HG03442 (cell line): ENCODE data around the gene MMP24.
"Not testable (repeated sequence)": the region's sequence is repeated elsewhere in the genome, so short reads cannot be mapped to it uniquely, and the experiment has no call there.

Experiments used
- ATAC-seq: cut with Tn5 transposase; IDR thresholded peaks from one replicate; pipeline ENCODE4 v1.9.1; 2021; ENCODE audit warnings: mild to moderate bottlenecking, moderate library complexity; ENCODE audit not compliant: unreplicated experiment

MMP24 gene

DNA sequence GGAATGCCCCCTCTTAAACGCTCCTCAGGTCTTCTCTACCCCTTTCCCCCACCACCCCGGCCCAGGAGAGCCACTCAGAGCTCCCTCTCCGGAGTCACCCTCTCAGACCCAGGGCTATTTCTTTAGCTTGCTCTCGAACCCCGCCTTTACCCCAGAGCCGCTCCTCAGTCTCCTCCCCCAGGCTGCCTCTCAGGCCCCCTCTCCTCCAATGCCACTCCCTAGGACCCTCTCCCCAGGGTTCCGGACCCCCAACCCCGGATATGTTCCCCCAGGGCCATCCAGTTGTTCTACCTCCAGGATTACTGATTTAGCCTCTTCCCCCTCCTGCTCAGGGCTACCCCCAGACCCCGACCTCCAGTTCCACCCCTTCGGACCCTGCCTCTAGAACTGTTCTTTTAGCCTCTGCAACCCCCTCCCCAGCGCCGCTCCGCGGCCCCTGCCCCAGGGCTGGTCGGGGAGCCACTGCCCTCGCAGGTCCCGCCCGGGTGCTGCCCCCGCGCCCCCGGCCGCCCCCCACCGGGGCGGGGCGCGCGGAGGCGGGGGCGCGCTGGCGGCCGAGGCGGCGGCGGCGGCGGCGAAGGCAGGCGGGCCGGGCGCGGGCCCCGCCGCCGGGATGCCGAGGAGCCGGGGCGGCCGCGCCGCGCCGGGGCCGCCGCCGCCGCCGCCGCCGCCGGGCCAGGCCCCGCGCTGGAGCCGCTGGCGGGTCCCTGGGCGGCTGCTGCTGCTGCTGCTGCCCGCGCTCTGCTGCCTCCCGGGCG lies at the start of gene MMP24:
MMP24 (plus strand) TSS at position 565 of the 758 bp plus-strand sequence; CDS start at position 614, 49 bp downstream.
- ATAC-seq, result no peak

- ATAC-seq, result no peak
These were observed 46.9 kb upstream of the MMP24 start for GRCh38 chr20:35179292-35180212.

- ATAC-seq, result no peak
These were observed 46.2 kb upstream of the MMP24 start for GRCh38 chr20:35180266-35180665.

DNA sequence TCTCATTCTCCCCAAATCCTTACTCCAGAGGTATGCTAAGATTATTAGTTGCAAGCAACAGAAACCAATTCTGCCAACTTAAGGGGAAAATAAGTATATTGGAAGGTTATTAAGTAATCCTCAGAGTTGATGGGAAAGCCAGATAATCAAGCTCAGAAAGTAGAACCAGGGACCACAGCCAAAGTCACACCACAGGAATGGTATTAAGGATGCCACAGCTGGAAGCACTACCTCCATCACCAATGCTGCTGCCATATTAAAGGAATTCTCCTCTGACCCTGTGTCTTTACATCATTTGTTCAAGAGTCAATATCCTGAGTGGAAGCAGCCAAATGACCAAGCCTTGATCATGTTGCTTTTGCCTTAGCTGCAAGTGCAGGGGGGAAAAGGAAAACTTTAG lies 44.8 kb upstream of the MMP24 start:
- no peak for ATAC-seq

DNA sequence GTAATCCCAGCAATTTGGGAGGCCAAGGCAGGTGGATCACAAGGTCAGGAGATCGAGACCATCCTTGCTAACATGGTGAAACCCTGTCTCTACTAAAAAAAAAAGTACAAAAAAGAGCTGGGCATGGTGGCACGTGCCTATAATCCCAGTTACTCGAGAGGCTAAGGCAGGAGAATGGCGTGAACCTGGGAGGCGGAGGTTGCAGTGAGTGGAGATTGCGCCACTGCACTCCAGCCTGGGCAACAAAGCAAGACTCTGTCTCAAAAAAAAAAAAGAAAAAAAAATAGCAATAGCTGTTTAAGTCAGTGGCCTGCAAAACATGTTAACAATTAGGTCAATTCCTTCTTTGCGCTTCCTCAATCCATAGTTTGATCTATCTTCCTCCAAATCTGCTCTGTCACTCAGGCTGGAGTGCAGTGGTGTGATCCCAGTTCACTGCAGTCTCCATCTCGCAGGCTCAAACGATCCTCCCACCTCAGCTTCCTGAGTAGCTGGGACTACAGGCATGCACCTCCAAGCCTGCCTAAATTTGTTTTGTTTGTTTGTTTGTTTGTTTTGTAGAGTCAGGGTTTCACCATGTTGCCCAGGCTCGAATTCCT lies 39.7 kb upstream of the MMP24 start:
- ATAC-seq, result not testable (repeated sequence)

GRCh38 chr20:35187584-35188190 lies 38.8 kb upstream of the MMP24 start:
- no peak for ATAC-seq

GRCh38 chr20:35189223-35189622 lies 37.3 kb upstream of the MMP24 start:
- not testable (repeated sequence) for ATAC-seq

DNA sequence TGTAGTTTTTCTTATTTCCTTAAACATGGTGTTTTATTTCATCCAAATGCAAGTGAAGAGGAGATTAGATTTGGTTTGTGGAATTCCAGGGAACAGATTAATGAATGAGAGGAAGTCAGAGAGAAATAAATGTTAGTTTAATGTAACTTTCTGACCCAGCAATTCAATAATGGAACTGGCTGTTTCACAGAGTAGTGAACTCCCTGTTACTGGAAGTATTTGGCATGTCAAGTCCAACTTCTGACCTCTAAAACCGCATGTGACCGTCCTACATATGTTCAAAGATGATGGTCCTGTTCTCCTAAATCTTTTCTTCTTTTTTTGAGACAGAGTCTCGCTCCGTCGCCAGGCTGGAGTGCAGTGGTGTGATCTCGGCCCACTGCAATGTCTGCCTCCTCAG lies 35.9 kb upstream of the MMP24 start:
- ATAC-seq, result no peak

GRCh38 chr20:35191419-35192117 lies 34.9 kb upstream of the MMP24 start:
- ATAC-seq, result no peak

GRCh38 chr20:35192118-35192872 lies 34.2 kb upstream of the MMP24 start:
- no peak for ATAC-seq

- ATAC-seq, result not testable (repeated sequence)
These were observed 33.3 kb upstream of the MMP24 start for GRCh38 chr20:35193031-35193791.

DNA sequence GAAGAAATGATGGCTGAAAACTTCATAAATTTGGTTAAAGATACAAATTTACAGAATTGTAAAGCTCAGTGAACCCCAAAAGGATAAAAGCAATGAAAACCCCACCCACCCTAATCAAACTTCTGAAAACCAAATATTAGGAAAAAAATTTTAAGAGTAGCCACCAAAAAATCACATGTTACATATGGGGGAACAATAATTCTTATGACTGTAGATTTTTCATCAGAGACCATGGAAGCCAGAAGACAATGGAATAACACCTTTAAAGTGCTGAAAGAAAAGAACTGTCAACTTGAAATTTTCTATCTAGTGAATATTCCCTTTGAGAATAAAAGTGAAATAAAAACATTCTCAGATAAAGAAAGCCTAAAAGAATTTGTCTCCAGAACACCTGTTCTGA lies 30.2 kb upstream of the MMP24 start:
- ATAC-seq, result no peak

- no peak for ATAC-seq
These were observed 26.8 kb upstream of the MMP24 start for GRCh38 chr20:35199740-35200139.

DNA sequence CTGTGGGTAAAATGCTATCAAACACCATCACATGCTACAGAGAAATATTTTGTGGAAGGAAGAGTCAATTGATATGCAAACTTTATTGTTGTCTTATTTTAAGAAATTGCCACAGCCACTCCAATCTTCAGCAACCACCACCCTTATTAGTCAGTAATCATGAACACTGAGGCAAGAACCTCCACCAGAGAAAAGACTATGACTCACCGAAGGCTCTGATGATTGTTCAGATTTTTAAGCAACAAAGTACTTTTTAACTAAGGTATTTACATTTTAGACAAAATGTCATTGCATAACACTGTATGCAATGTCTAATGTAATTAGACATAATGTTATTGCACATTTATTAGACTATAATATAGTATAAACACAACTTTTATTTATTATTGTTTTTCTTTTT lies 26.2 kb upstream of the MMP24 start:
- no peak for ATAC-seq

DNA sequence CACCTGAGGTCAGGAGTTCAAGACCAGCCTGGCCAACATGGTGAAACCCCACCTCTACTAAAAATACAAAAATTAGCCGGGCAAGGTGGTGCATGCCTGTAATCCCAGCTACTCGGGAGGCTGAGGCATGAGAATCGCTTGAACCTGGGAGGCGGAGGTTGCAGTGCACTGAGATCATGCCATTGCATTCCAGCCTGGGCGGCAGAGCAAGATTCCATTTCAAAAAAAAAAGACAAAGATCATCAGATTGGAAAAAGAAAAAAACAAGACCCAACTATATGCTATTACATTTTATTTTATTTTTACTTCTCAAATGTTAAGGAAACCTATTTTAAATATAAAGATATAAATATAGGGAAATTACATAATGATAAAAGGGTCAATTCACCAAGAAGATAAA lies 25.0 kb upstream of the MMP24 start:
- ATAC-seq, result not testable (repeated sequence)

GRCh38 chr20:35206802-35207201 lies 19.7 kb upstream of the MMP24 start:
- no peak for ATAC-seq

DNA sequence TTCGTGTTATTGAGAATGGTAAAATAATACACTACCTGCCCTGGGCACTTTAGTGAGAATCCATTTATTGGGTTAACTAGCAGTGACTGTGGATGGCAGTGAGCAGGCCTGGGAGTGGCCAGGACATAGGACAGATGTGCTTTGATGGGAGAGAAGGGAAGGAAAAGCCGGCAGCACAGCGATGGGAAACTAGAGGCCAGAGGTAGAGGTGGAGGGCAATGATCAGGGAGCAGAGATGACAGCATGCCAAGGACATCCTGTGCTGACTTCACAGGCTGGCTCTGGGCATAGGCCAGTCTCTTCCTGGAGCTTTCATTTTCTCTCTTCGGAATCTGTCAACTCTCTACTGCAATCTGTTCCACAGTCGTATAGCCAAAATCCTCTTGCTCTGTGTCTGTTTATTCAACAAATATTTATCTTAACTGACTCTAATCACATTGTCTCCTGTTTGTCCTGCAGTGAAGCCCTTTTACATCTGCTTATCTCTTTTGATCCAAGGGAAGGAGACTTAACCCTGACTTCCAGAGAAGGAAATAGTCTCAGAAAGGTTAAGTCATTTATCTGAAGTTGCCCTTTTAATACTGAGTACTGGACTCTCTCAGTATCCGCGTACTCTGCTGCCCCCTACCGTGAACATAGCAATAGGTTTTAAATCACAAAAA lies 18.4 kb upstream of the MMP24 start:
- ATAC-seq, result no peak
